ENCODE data around the gene ABCC2.

The ABCC2 gene

DNA sequence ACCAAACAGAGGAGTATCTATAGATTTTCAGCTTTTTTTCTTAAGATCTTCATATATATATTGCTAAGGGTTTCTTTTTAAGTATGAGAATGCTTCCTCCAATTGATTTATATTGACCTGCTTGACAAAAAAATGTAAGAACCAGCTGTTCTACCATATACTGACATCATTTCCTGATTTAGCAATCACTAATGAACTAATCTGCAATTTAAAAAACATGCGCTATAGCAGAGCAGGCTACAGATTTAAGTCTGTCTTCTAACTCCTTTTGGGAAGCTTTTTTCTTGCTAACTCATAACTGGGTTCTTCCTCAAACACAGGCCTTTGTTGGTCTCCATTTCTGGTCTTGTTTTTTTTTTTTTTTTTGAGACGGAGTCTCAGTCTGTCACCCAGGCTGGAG lies 33.2 kb downstream of the ABCC2 start:
- Histone ChIP-seq H3K9me2 (replicated peaks; ENCODE audit: low read depth, low read length) (no peaks in the 10 kb centered on the region), H3K9ac (ENCODE audit: low read depth, low read length, poor library complexity, severe bottlenecking) (no peak overlapping the region), H3F3A (ENCODE audit: low read depth) (no peaks in the 10 kb centered on the region), H2AFZ (ENCODE audit: low read length) (no peak overlapping the region), H3K4me1 (ENCODE audit: insufficient read depth, low read length, poor library complexity, severe bottlenecking) (no peaks in the 10 kb centered on the region), H3K79me2 (ENCODE audit: insufficient read depth, low read length) (no peaks in the 10 kb centered on the region), H3K9me3 (ENCODE audit: insufficient read depth, low read depth, low read length) (no peaks in the 10 kb centered on the region), H3K27me3 (ENCODE audit: insufficient read depth, low read length, poor library complexity, severe bottlenecking) (no peaks in the 10 kb centered on the region), H4K20me1 (ENCODE audit: insufficient read depth, low read length, poor library complexity, severe bottlenecking) (no peaks in the 10 kb centered on the region), H3K4me3 (ENCODE audit: low read length, poor library complexity, severe bottlenecking) (no peak overlapping the region), H3K4me2 (ENCODE audit: low read depth, low read length, poor library complexity, severe bottlenecking) (no peak overlapping the region), H3K36me3 (ENCODE audit: insufficient read depth, low read length) (no peaks in the 10 kb centered on the region)
- no peak for TF ChIP-seq EZH2phosphoT487 (IDR thresholded peaks at IDR 0.05; ENCODE audit: borderline replicate concordance)
- TF ChIP-seq, protein P1, sequence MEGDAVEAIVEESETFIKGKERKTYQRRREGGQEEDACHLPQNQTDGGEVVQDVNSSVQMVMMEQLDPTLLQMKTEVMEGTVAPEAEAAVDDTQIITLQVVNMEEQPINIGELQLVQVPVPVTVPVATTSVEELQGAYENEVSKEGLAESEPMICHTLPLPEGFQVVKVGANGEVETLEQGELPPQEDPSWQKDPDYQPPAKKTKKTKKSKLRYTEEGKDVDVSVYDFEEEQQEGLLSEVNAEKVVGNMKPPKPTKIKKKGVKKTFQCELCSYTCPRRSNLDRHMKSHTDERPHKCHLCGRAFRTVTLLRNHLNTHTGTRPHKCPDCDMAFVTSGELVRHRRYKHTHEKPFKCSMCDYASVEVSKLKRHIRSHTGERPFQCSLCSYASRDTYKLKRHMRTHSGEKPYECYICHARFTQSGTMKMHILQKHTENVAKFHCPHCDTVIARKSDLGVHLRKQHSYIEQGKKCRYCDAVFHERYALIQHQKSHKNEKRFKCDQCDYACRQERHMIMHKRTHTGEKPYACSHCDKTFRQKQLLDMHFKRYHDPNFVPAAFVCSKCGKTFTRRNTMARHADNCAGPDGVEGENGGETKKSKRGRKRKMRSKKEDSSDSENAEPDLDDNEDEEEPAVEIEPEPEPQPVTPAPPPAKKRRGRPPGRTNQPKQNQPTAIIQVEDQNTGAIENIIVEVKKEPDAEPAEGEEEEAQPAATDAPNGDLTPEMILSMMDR (conservative IDR thresholded peaks at IDR 0.05; ENCODE audit: low read length) = no peak

DNA sequence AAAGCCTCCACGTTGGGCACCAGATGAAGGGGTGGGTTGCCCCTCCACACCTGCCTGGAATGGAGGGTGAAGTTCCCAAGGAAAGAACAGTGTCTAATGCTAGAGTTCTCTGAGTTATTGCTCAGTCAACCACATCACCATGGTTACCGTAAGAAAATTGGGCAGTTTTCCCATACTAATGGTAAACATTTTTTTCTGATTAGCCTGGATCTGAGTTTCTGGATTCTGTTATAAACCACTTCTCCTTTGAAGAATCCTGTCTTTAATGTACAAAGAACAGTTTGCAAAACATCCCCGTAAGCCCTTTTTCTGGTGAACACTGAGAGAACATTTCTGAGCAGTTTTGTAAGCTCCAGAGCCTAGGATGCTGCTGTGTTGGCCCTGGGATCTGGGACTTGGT lies 45.5 kb downstream of the ABCC2 start:
- H2AFZ ChIP-seq (ENCODE audit: low read length) = no peak overlapping the region
- H3K4me1 ChIP-seq (ENCODE audit: insufficient read depth, low read length, poor library complexity, severe bottlenecking) = peaks cover 4% of the 10 kb centered on the region
- H3K4me3 ChIP-seq (ENCODE audit: low read length, poor library complexity, severe bottlenecking) = no peak overlapping the region
- no peak overlapping the region for H3K9ac ChIP-seq (ENCODE audit: low read depth, low read length, poor library complexity, severe bottlenecking)
- no peaks in the 10 kb centered on the region for H3K27me3 ChIP-seq (ENCODE audit: insufficient read depth, low read length, poor library complexity, severe bottlenecking)
- TF ChIP-seq, protein P1 (conservative IDR thresholded peaks at IDR 0.05; ENCODE audit: low read length) = no peak
- TF ChIP-seq EZH2phosphoT487 (IDR thresholded peaks at IDR 0.05; ENCODE audit: borderline replicate concordance) = no peak
- no peaks in the 10 kb centered on the region for H4K20me1 ChIP-seq (ENCODE audit: insufficient read depth, low read length, poor library complexity, severe bottlenecking)
- no peaks in the 10 kb centered on the region for H3K9me3 ChIP-seq (ENCODE audit: insufficient read depth, low read depth, low read length)
- no peaks in the 10 kb centered on the region for H3K36me3 ChIP-seq (ENCODE audit: insufficient read depth, low read length)
- H3K79me2 ChIP-seq (ENCODE audit: insufficient read depth, low read length) = no peaks in the 10 kb centered on the region
- H3K9me2 ChIP-seq (replicated peaks; ENCODE audit: low read depth, low read length) = no peaks in the 10 kb centered on the region
- H3F3A ChIP-seq (ENCODE audit: low read depth) = no peaks in the 10 kb centered on the region
- H3K4me2 ChIP-seq (ENCODE audit: low read depth, low read length, poor library complexity, severe bottlenecking) = no peak overlapping the region

DNA sequence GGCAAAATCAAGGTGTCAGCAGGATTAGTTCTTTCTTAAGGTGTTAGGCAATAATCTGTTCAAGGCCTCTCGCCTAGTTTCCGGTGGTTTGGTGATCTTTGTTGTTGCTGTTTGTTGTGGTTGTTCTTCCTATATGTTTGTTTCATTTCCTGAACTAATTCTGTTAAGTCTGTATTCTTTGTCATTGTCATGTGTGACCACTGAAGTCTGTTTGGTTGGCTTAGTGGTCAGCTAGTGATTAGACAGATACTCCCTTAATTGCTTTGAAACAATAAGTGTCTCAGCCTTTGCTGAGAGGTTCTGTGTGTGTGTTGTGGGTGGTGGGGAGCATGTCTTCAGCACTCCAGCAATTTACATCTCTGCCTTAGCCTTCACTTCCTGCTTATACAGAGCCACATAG lies 46.0 kb downstream of the ABCC2 start:
- no peak overlapping the region for H3K4me3 ChIP-seq (ENCODE audit: low read length, poor library complexity, severe bottlenecking)
- no peak overlapping the region for H2AFZ ChIP-seq (ENCODE audit: low read length)
- H3F3A ChIP-seq (ENCODE audit: low read depth) = no peaks in the 10 kb centered on the region
- no peaks in the 10 kb centered on the region for H3K9me2 ChIP-seq (replicated peaks; ENCODE audit: low read depth, low read length)
- no peaks in the 10 kb centered on the region for H3K36me3 ChIP-seq (ENCODE audit: insufficient read depth, low read length)
- no peaks in the 10 kb centered on the region for H3K27me3 ChIP-seq (ENCODE audit: insufficient read depth, low read length, poor library complexity, severe bottlenecking)
- H3K4me1 ChIP-seq (ENCODE audit: insufficient read depth, low read length, poor library complexity, severe bottlenecking) = peaks cover 4% of the 10 kb centered on the region
- TF ChIP-seq, protein P1 (conservative IDR thresholded peaks at IDR 0.05; ENCODE audit: low read length) = no peak
- no peak for TF ChIP-seq EZH2phosphoT487 (IDR thresholded peaks at IDR 0.05; ENCODE audit: borderline replicate concordance)
- H3K9me3 ChIP-seq (ENCODE audit: insufficient read depth, low read depth, low read length) = no peaks in the 10 kb centered on the region
- no peak overlapping the region for H3K9ac ChIP-seq (ENCODE audit: low read depth, low read length, poor library complexity, severe bottlenecking)
- no peaks in the 10 kb centered on the region for H4K20me1 ChIP-seq (ENCODE audit: insufficient read depth, low read length, poor library complexity, severe bottlenecking)
- no peaks in the 10 kb centered on the region for H3K79me2 ChIP-seq (ENCODE audit: insufficient read depth, low read length)
- no peak overlapping the region for H3K4me2 ChIP-seq (ENCODE audit: low read depth, low read length, poor library complexity, severe bottlenecking)

All from Loucy (cell line).